GM19372 (cell line): Measurements from ENCODE around the gene LRRC23.

Experiments used
- ATAC-seq: cut with Tn5 transposase; IDR thresholded peaks from one replicate; pipeline ENCODE4 v1.9.1; 2021; ENCODE audit warnings: mild to moderate bottlenecking, low read depth, moderate library complexity; ENCODE audit not compliant: unreplicated experiment

LRRC23 gene

GRCh38 chr12:6954316-6955107, 49.9 kb downstream of the LRRC23 start:
- no peak for ATAC-seq

- no peak for ATAC-seq
Observed at GRCh38 chr12:6955108-6956020, 50.7 kb downstream of the LRRC23 start.

GRCh38 chr12:6956021-6956727, 51.6 kb downstream of the LRRC23 start:
- no peak for ATAC-seq

- ATAC-seq: no peak
Observed at GRCh38 chr12:6957151-6957701, 52.6 kb downstream of the LRRC23 start.

- ATAC-seq: no peak
Observed at GRCh38 chr12:6957741-6958608, 53.4 kb downstream of the LRRC23 start.

- no peak for ATAC-seq
Observed at GRCh38 chr12:6958609-6959057, 54.0 kb downstream of the LRRC23 start.

- ATAC-seq: peak; percentile 39
Observed at GRCh38 chr12:6959058-6959804, 54.6 kb downstream of the LRRC23 start.

GRCh38 chr12:6959805-6960592, 55.4 kb downstream of the LRRC23 start:
- ATAC-seq: no peak

- ATAC-seq: no peak
Observed at GRCh38 chr12:6960593-6961277, 56.1 kb downstream of the LRRC23 start.

- ATAC-seq: no peak
Observed at GRCh38 chr12:6961278-6961694, 56.7 kb downstream of the LRRC23 start.

GRCh38 chr12:6961695-6962284, 57.2 kb downstream of the LRRC23 start:
- ATAC-seq: no peak

GRCh38 chr12:6962285-6963015, 57.8 kb downstream of the LRRC23 start:
- ATAC-seq: no peak

- no peak for ATAC-seq
Observed at GRCh38 chr12:6963016-6963731, 58.6 kb downstream of the LRRC23 start.
